ENCODE results near the gene RARG. TPM values are rescaled to one million over a fixed set of nuclear protein-coding genes. Genes with fewer than 3 reads are reported as not detected.

The RARG gene
- total RNA-seq, 1 donor from 2014 or later, result 6.1 TPM

DNA sequence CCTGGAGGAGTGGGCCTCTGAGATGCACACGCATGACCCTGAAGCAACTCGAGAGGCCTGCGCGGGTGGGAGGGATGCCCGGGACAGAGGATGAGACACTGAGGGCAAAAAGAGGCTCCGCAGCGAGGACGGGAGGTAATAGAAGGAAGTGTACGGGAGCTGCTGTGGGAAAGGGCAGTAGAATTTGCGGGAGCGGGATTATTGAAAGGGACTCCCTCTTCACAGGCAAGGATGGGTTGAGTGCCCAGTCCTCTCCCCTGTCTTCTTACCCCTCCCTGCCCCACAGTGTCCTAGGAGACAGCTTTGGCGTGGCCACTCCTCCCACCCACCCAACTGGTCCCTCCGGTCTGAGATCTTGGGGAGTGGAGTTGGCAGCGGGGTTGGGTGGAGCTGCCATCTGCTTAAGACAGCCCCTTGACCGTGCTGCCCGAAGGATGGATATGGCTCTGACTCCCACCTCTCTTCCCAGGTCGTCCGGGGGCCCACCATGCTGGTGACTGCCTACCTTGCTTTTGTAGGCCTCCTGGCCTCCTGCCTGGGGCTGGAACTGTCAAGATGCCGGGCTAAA, 20.4 kb upstream of the RARG start:
- H3K36me3 ChIP-seq (ENCODE audit: control insufficient read depth, insufficient read depth, low read length), result peaks cover 2% of the 10 kb centered on the region
- H3K27me3 ChIP-seq (ENCODE audit: control insufficient read depth, insufficient read depth, low read length), result no peaks in the 10 kb centered on the region
- no peak for DNase-seq (ENCODE audit: low read depth)
- TF ChIP-seq, protein P1, sequence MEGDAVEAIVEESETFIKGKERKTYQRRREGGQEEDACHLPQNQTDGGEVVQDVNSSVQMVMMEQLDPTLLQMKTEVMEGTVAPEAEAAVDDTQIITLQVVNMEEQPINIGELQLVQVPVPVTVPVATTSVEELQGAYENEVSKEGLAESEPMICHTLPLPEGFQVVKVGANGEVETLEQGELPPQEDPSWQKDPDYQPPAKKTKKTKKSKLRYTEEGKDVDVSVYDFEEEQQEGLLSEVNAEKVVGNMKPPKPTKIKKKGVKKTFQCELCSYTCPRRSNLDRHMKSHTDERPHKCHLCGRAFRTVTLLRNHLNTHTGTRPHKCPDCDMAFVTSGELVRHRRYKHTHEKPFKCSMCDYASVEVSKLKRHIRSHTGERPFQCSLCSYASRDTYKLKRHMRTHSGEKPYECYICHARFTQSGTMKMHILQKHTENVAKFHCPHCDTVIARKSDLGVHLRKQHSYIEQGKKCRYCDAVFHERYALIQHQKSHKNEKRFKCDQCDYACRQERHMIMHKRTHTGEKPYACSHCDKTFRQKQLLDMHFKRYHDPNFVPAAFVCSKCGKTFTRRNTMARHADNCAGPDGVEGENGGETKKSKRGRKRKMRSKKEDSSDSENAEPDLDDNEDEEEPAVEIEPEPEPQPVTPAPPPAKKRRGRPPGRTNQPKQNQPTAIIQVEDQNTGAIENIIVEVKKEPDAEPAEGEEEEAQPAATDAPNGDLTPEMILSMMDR (IDR thresholded peaks at IDR 0.05; ENCODE audit: insufficient read depth, low read length, poor library complexity, severe bottlenecking), result no peak
- H3K4me3 ChIP-seq (ENCODE audit: low read depth, low read length), result peak overlapping the region; percentile 79

DNA sequence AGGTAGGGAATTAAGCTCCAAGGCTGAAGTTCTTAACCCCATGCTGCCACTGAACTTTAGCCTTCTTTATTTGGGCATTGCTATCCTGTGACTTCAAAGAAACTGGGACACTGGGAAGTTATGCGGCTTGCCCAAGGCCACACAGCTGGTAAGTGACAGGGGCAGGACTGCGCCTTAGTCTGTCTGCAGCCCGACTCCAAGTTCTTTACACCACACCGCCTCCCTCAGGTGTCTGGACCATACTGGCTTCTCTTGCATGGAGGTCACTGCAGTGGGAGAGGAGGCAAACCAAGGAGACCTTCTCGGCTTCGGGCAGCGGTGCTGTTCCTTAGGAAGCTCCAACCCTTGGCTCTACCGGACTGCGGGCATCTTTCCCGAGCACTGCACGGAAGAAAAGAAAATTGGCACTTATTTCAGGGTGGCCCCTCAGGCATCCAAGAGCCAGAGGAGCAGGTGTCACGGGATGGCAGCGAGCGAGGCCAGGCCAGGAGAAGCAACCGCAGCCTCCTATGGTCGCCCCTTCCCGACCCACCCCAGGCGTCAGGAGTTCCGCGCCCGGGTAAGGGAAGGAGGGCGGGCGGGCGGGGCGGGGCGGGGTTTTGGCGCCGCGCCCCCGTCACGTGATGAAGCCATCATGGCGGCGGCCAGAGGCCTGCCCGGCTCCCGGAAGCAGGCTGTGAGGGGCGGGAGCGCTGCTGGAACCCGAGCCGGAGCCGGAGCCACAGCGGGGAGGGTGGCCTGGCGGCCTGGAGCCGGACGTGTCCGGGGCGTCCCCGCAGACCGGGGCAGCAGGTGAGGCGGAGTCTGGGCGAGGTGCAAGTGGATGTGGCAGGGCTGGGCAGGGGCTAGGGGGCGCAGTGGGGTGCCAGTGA, 19.7 kb upstream of the RARG start:
- TF ChIP-seq, protein P1 (IDR thresholded peaks at IDR 0.05; ENCODE audit: insufficient read depth, low read length, poor library complexity, severe bottlenecking), result peak; percentile 47
- no peaks in the 10 kb centered on the region for H3K27me3 ChIP-seq (ENCODE audit: control insufficient read depth, insufficient read depth, low read length)
- peak overlapping the region; percentile 79 for H3K4me3 ChIP-seq (ENCODE audit: low read depth, low read length)
- H3K36me3 ChIP-seq (ENCODE audit: control insufficient read depth, insufficient read depth, low read length), result peaks cover 2% of the 10 kb centered on the region
- no peak for DNase-seq (ENCODE audit: low read depth)

DNA sequence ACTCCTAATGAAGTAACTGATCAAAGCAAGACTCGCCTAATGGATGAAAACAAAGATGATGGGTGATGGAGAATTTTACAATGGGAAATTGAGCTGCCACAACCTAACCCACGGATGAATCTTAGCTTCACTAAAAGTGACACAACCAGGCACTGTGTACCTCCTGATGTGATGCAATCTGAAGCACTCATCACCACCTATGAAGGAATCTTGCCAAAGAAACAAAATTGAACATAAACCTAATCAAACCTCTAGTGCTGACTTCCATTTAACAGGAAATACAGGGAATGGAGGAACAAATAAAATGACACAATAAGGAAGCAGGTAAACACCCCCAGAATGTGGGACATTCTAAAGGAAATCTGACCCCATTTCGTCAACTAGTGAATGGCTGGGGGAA, 13.3 kb upstream of the RARG start:
- no peaks in the 10 kb centered on the region for H3K36me3 ChIP-seq (ENCODE audit: control insufficient read depth, insufficient read depth, low read length)
- no peak overlapping the region for H3K4me3 ChIP-seq (ENCODE audit: low read depth, low read length)
- no peak for DNase-seq (ENCODE audit: low read depth)
- peaks cover 26% of the 10 kb centered on the region for H3K27me3 ChIP-seq (ENCODE audit: control insufficient read depth, insufficient read depth, low read length)
- TF ChIP-seq, protein P1 (IDR thresholded peaks at IDR 0.05; ENCODE audit: insufficient read depth, low read length, poor library complexity, severe bottlenecking), result no peak

DNA sequence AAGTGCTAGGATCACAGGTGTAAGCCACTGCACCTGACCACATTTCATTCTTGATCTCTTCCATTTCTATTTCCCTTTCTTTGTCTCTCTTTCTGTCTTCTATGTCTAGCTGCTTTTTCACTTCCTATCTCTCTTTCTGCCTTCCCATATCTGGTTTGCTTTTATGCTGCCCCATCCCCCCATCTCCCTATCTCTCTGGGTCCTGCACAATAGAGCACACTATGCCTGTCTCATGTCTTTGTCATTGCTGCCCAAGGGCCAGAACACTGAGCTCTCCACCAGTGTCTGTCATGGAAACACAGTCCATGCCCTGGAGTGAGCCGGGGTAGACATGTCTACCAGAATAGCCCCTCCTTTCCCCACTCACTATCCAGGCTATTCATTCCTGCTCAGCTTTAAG, 12.3 kb upstream of the RARG start:
- Histone ChIP-seq H3K4me3 (ENCODE audit: low read depth, low read length) (no peak overlapping the region), H3K36me3 (ENCODE audit: control insufficient read depth, insufficient read depth, low read length) (no peaks in the 10 kb centered on the region), H3K27me3 (ENCODE audit: control insufficient read depth, insufficient read depth, low read length) (peaks cover 26% of the 10 kb centered on the region)
- TF ChIP-seq, protein P1 (IDR thresholded peaks at IDR 0.05; ENCODE audit: insufficient read depth, low read length, poor library complexity, severe bottlenecking), result no peak
- no peak for DNase-seq (ENCODE audit: low read depth)

DNA sequence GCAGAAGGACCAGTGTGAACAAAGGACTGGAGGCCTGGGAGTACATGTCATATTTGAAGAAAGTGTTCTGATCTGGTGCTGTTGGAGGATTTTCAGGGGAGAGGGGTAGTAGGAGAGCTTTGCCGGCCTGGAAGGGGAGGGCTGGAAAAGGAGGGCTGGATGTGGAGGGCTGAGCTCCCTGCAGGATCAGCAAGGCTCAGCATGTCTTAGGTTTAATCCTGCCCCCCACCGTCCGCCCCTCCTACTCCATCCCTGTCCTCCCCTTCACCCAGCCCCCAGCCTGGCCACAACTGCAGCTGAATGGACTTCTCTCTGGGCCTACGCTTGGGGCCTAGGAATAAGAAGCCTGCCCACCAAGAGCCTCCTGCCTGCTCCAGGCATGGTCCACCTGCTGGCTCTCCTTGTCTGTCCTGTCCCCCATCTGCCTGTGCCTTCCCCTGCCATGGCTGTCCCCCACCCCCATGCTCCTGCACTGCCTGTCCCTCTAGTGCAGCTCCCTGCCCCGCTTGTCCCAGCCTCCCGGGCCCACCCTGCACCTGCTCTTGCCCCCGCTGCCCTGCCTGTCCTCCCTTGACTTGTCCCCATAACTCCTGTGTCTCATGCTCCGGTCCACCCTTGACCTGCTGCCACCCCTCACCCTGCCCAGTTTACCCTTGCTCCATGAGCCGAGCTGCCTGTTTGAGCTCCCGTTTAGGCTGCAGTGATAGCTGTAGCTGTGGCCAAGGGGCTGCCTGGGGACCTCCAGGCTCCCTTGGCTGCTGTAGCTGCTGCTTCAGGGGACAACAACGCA, 9.8 kb upstream of the RARG start:
- TF ChIP-seq, protein P1 (IDR thresholded peaks at IDR 0.05; ENCODE audit: insufficient read depth, low read length, poor library complexity, severe bottlenecking), result no peak

More for the DNA sequence above, 9.8 kb upstream of the RARG start:
- no peak for DNase-seq (ENCODE audit: low read depth)
- peaks cover 26% of the 10 kb centered on the region for H3K27me3 ChIP-seq (ENCODE audit: control insufficient read depth, insufficient read depth, low read length)
- H3K36me3 ChIP-seq (ENCODE audit: control insufficient read depth, insufficient read depth, low read length), result no peaks in the 10 kb centered on the region
- no peak overlapping the region for H3K4me3 ChIP-seq (ENCODE audit: low read depth, low read length)

Measured in kidney epithelial cell (primary cell).